HFFc6 (cell line): ENCODE results near the gene SLIT3. TPM values are rescaled to one million over a fixed set of nuclear protein-coding genes. Genes with fewer than 3 reads are reported as not detected.

Source experiments
- DNase-seq: peaks from one replicate; pipeline ENCODE4 v3.0.0-alpha.2; 2018
- H3K27ac Mint-ChIP-seq: 2 replicates; pipeline ENCODE4 v1.8.0; 2020; ENCODE audit warnings: mild to moderate bottlenecking, mixed read lengths
- H3K27me3 Mint-ChIP-seq: 2 replicates; pipeline ENCODE4 v1.8.0; 2021; ENCODE audit warnings: mild to moderate bottlenecking, moderate library complexity, mixed read lengths; ENCODE audit not compliant: insufficient read depth
- H3K36me3 Mint-ChIP-seq: 2 replicates; pipeline ENCODE4 v1.8.0; 2021; ENCODE audit warnings: low read depth, mixed read lengths
- H3K4me1 Mint-ChIP-seq: 2 replicates; pipeline ENCODE4 v1.8.0; 2020; ENCODE audit warnings: low read depth, mixed read lengths
- H3K4me3 Mint-ChIP-seq: 2 replicates; pipeline ENCODE4 v1.8.0; 2020; ENCODE audit warnings: mild to moderate bottlenecking, moderate library complexity, mixed read lengths
- H3K9me3 Mint-ChIP-seq: 2 replicates; pipeline ENCODE4 v1.8.0; 2020; ENCODE audit warnings: mild to moderate bottlenecking, mixed read lengths
- CTCF ChIP-seq: fragments of 200-600 bp; sonication (generic); IDR thresholded peaks from 2 replicates; pipeline ENCODE4 v1.5.0; 2021; ENCODE audit warnings: antibody characterized with exemption, mild to moderate bottlenecking
- total RNA-seq, 6 experiments: library from RNA; stranded (reverse); fragmentation: NEBNext Ultra II Directional; extraction: Animal tissue kit (Norgen Biotek cat#: 25700); gene quantifications; 2 replicates in 1 of 6; 3 replicates in 5 of 6; pipeline ENCODE4 v1.2.3, GENCODE V29; 2021

The SLIT3 gene
- total RNA-seq, 6 experiments from 2014 or later: 4.2 to 8.3 (median 7.1) TPM

DNA sequence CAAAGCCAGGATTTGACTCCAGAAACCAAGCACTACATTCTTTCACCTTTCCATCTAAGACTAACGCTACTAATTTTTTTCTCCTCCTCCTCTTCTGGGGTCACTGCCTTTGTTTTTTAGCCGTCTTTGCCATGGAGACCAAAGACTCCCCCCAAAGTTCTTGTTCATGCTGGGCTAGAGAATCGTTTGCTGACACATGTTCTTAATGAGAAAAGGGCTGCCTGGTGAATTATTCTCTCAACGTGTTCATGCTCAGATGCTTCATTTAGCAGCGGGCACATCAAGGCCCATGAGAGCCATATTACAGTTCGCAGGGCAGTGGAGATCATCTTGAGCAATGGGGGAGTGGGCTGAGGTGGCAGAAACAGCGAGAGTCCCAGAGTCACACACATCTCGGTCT, 134.9 kb downstream of the SLIT3 start:
- no peak for DNase-seq
- no peak overlapping the region for H3K27ac Mint-ChIP-seq
- TF ChIP-seq CTCF: no peak
- H3K36me3 Mint-ChIP-seq: 0 out of 2 replicates have a peak, but pooled peaks cover 4% of the 10 kb centered on the region
- H3K27me3 Mint-ChIP-seq: peaks cover 2% of the 10 kb centered on the region; the same call in 1 of the 2 replicates
- H3K9me3 Mint-ChIP-seq: no peaks in the 10 kb centered on the region
- H3K4me1 Mint-ChIP-seq: peaks cover 32% of the 10 kb centered on the region
- no peak overlapping the region for H3K4me3 Mint-ChIP-seq

GRCh38 chr5:169165052-169165451, 135.9 kb downstream of the SLIT3 start:
- H3K4me3 Mint-ChIP-seq: no peak overlapping the region
- peaks cover 42% of the 10 kb centered on the region for H3K4me1 Mint-ChIP-seq
- peaks cover 3% of the 10 kb centered on the region; the same call in 1 of the 2 replicates for H3K9me3 Mint-ChIP-seq
- DNase-seq: no peak
- no peak for TF ChIP-seq CTCF
- H3K27ac Mint-ChIP-seq: no peak overlapping the region; the same call in 1 of the 2 replicates
- H3K27me3 Mint-ChIP-seq: peaks cover 5% of the 10 kb centered on the region
- peaks cover 6% of the 10 kb centered on the region for H3K36me3 Mint-ChIP-seq

DNA sequence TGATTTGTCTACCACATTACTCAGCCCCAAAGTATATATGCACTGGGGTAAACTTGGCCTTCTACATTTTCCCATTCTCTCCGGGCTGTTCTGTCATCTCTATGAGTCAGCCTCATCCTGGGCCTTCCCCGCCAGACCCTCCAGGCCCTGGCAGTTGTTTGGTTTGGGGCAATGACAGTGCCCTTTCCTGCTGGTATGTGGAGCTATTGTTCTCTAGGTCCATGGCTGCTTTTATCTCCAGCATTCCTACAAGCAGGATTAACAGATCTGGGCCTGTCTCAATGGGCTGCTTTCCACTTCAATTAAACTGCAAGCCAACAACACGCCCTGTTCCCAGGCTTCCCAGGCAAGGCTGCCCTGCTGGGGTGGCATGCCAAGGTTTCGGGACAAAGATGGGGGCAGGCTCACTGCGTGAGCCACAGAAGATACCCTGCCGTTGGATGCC, 136.4 kb downstream of the SLIT3 start:
- Mint-ChIP-seq H3K4me3 (no peak overlapping the region), H3K27ac (peak overlapping the region; percentile 36; the same call in 1 of the 2 replicates), H3K4me1 (peaks cover 44% of the 10 kb centered on the region), H3K36me3 (peaks cover 10% of the 10 kb centered on the region), H3K27me3 (peaks cover 5% of the 10 kb centered on the region), H3K9me3 (peaks cover 7% of the 10 kb centered on the region)
- DNase-seq: peak; percentile 36
- no peak for TF ChIP-seq CTCF

DNA sequence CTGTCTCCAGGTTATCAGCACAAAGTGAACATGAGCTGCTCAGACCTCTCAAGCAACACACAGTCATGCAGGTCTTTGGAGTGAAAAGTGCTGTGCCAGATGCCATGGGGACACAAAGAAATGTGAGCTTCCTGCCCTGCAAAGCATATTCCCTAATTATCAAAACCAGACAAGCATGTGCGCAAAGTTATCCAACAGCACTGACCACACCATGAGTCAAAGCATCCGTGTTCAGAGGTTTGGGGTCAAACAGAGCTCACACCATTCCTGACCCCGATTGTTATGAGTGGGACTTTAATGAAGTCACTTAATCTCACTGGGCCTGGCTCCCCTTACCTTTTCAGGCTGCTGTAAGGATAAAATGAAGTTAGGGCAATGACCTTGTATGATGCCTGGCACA, 138.5 kb downstream of the SLIT3 start:
- peak overlapping the region; percentile 56; the same call in 1 of the 2 replicates for H3K27ac Mint-ChIP-seq
- peaks cover 23% of the 10 kb centered on the region for H3K36me3 Mint-ChIP-seq
- peak; percentile 43 for DNase-seq
- H3K27me3 Mint-ChIP-seq: peaks cover 8% of the 10 kb centered on the region; the same call in 1 of the 2 replicates
- H3K4me1 Mint-ChIP-seq: peaks cover 44% of the 10 kb centered on the region
- peak overlapping the region; percentile 26; the same call in 1 of the 2 replicates for H3K4me3 Mint-ChIP-seq
- no peak for TF ChIP-seq CTCF
- peaks cover 27% of the 10 kb centered on the region for H3K9me3 Mint-ChIP-seq

- Mint-ChIP-seq H3K27ac (peak overlapping the region; percentile 89), H3K36me3 (peaks cover 26% of the 10 kb centered on the region), H3K27me3 (peaks cover 11% of the 10 kb centered on the region), H3K4me1 (peaks cover 44% of the 10 kb centered on the region), H3K4me3 (peak overlapping the region; percentile 59), H3K9me3 (peaks cover 31% of the 10 kb centered on the region)
- no peak for TF ChIP-seq CTCF
- peak; percentile 75 for DNase-seq
These were observed 139.8 kb downstream of the SLIT3 start for GRCh38 chr5:169161022-169161680.
